HepG2 (cell line): ENCODE data around the gene RBM8A. TPM values are rescaled to one million over a fixed set of nuclear protein-coding genes. Genes with fewer than 3 reads are reported as not detected.
A peak's percentile ranks its signal among the peaks of the same experiment; 100 is the strongest.

ENCODE experiments used
- ADNP ChIP-seq: sonication (generic); formaldehyde crosslinking; IDR thresholded peaks from 2 replicates; pipeline ENCODE4 v1.4.0; 2020; ENCODE audit warnings: missing genetic modification reagents
- CENPT ChIP-seq: sonication (generic); formaldehyde crosslinking; IDR thresholded peaks from 2 replicates; pipeline ENCODE4 v1.8.0; 2022; ENCODE audit warnings: low read depth, mild to moderate bottlenecking, moderate library complexity, missing genetic modification reagents
- CSRNP1 ChIP-seq: sonication (generic); formaldehyde crosslinking; IDR thresholded peaks from 2 replicates; pipeline ENCODE4 v1.8.1; 2023; ENCODE audit warnings: mild to moderate bottlenecking, missing genetic modification reagents
- ELF3 ChIP-seq: IDR thresholded peaks from 2 replicates; pipeline ENCODE4 v1.6.1; 2016; ENCODE audit warnings: missing genetic modification reagents, missing compliant biosample characterization
- IRF2 ChIP-seq: IDR thresholded peaks from 2 replicates; pipeline ENCODE4 v1.6.1; 2018; ENCODE audit warnings: missing genetic modification reagents, missing compliant biosample characterization
- JUNB ChIP-seq: sonication (generic); formaldehyde crosslinking; IDR thresholded peaks from 2 replicates; pipeline ENCODE4 v1.8.0; 2022; ENCODE audit warnings: missing genetic modification reagents, mild to moderate bottlenecking, borderline replicate concordance
- KLF6 ChIP-seq: IDR thresholded peaks from 2 replicates; pipeline ENCODE4 v1.8.0; 2016; ENCODE audit warnings: missing biosample characterization, missing genetic modification reagents
- LCORL ChIP-seq, 2 experiments: fragments of 450-650 bp in 1 of 2; sonication (generic) in 1 of 2; formaldehyde crosslinking in 1 of 2; IDR thresholded peaks; 2 replicates each; pipeline versions ENCODE4 v1.5.0 to v1.6.1; 2017 to 2020; ENCODE audit warnings: antibody characterized with exemption in 1 of 2, missing genetic modification reagents in 1 of 2
- NR3C1 ChIP-seq: sonication (generic); formaldehyde crosslinking; IDR thresholded peaks from 2 replicates; pipeline ENCODE4 v1.4.0; 2020; ENCODE audit warnings: missing genetic modification reagents
- PHF20 ChIP-seq: sonication (generic); formaldehyde crosslinking; IDR thresholded peaks from 2 replicates; pipeline ENCODE4 v1.5.0; 2020; ENCODE audit warnings: mild to moderate bottlenecking, missing genetic modification reagents
- PTBP1 ChIP-seq: fragments of 200-400 bp; formaldehyde crosslinking; IDR thresholded peaks from 2 replicates; pipeline ENCODE4 v1.6.1; 2018; ENCODE audit warnings: low read length, low read depth; ENCODE audit not compliant: poor library complexity, severe bottlenecking
- TBP ChIP-seq: sonication (generic); formaldehyde crosslinking; IDR thresholded peaks from 2 replicates; pipeline ENCODE4 v1.5.0; 2020; ENCODE audit warnings: missing genetic modification reagents
- ZFP36L1 ChIP-seq: sonication (generic); formaldehyde crosslinking; IDR thresholded peaks from 2 replicates; pipeline ENCODE4 v1.8.0; 2022; ENCODE audit warnings: mild to moderate bottlenecking, missing genetic modification reagents, moderate library complexity
- ZFP90 ChIP-seq: sonication (generic); formaldehyde crosslinking; IDR thresholded peaks from 2 replicates; pipeline ENCODE4 v1.8.0; 2022; ENCODE audit warnings: missing genetic modification reagents, mild to moderate bottlenecking, inconsistent platforms, borderline replicate concordance
- ZFX ChIP-seq: sonication (generic); formaldehyde crosslinking; IDR thresholded peaks from 2 replicates; pipeline ENCODE4 v1.4.0; 2020; ENCODE audit warnings: mild to moderate bottlenecking, low read depth, missing genetic modification reagents, moderate library complexity
- ZNF350 ChIP-seq: sonication (generic); formaldehyde crosslinking; IDR thresholded peaks from 2 replicates; pipeline ENCODE4 v1.4.0; 2020; ENCODE audit warnings: mild to moderate bottlenecking, low read depth, missing genetic modification reagents, borderline replicate concordance
- ZNF460 ChIP-seq: sonication (generic); formaldehyde crosslinking; IDR thresholded peaks from 2 replicates; pipeline ENCODE4 v1.5.1; 2020; ENCODE audit warnings: missing genetic modification reagents, mild to moderate bottlenecking, borderline replicate concordance
- polyA plus RNA-seq, 8 experiments: library from polyadenylated mRNA; depleted of rRNA in 3 of 8; stranded (reverse) in 7 of 8; unstranded in 1 of 8; fragments of >200 nt; fragmentation: Illumina TruSeq in 4 of 8; extraction: Trizol in 4 of 8; gene quantifications; 2 replicates each; pipeline versions ENCODE4 v1.2.1 to v1.2.3, GENCODE V29; 2011 to 2016; ENCODE audit warnings: low read depth in 4 of 8, missing spikeins in 1 of 8, mixed read lengths in 1 of 8; ENCODE audit not compliant: insufficient read depth in 1 of 8
- total RNA-seq, 5 experiments: library from RNA; depleted of rRNA; stranded (reverse); fragments of >200 nt; fragmentation: Illumina TruSeq; extraction: Trizol; gene quantifications; 2 replicates each; pipeline ENCODE4 v1.2.3, GENCODE V29; 2016; ENCODE audit warnings: low read depth in 1 of 5
- TF ChIP-seq, protein P1 (sequence below), 2 experiments: sonication (generic) in 1 of 2; formaldehyde crosslinking in 1 of 2; IDR thresholded peaks; 2 replicates each; pipeline versions ENCODE4 v1.4.0 to v1.6.1; 2016 to 2020; ENCODE audit warnings: borderline replicate concordance in 1 of 2, low read depth in 1 of 2, mild to moderate bottlenecking in 1 of 2, missing genetic modification reagents in 1 of 2
- TF ChIP-seq, protein P2 (sequence below): IDR thresholded peaks from 2 replicates; pipeline ENCODE4 v1.4.0; 2020; ENCODE audit warnings: mild to moderate bottlenecking, missing genetic modification reagents

Gene RBM8A
- total and polyA plus RNA-seq, 2 of the 13 experiments (the other 11 are each of a cell fraction or from before 2014, with no cell fraction given), result 106 to 162 TPM

GRCh38 chr1:145964328-145965118 lies 37.2 kb upstream of the RBM8A start, which contains the start of the genes ANKRD34A and POLR3GL (continued):
- TF ChIP-seq, protein P1, sequence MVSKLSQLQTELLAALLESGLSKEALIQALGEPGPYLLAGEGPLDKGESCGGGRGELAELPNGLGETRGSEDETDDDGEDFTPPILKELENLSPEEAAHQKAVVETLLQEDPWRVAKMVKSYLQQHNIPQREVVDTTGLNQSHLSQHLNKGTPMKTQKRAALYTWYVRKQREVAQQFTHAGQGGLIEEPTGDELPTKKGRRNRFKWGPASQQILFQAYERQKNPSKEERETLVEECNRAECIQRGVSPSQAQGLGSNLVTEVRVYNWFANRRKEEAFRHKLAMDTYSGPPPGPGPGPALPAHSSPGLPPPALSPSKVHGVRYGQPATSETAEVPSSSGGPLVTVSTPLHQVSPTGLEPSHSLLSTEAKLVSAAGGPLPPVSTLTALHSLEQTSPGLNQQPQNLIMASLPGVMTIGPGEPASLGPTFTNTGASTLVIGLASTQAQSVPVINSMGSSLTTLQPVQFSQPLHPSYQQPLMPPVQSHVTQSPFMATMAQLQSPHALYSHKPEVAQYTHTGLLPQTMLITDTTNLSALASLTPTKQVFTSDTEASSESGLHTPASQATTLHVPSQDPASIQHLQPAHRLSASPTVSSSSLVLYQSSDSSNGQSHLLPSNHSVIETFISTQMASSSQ (IDR thresholded peaks at IDR 0.05; ENCODE audit: low read depth), result no peak
- TF ChIP-seq, protein P1 (CRISPR knock-in tag; IDR thresholded peaks at IDR 0.05; ENCODE audit: borderline replicate concordance), result no peak
- peak; percentile 32; the same call in 1 of the 2 replicates for TF ChIP-seq IRF2 (CRISPR knock-in tag)
- TF ChIP-seq CENPT (CRISPR knock-in tag), result no peak
- peak; percentile 75 for TF ChIP-seq PHF20 (CRISPR knock-in tag)
- TF ChIP-seq ZFP90 (CRISPR knock-in tag), result 0 out of 2 replicates have a peak, but pooled peaks have one; percentile 62
- TF ChIP-seq ZFX, result peak; percentile 80
- TF ChIP-seq, protein P2, sequence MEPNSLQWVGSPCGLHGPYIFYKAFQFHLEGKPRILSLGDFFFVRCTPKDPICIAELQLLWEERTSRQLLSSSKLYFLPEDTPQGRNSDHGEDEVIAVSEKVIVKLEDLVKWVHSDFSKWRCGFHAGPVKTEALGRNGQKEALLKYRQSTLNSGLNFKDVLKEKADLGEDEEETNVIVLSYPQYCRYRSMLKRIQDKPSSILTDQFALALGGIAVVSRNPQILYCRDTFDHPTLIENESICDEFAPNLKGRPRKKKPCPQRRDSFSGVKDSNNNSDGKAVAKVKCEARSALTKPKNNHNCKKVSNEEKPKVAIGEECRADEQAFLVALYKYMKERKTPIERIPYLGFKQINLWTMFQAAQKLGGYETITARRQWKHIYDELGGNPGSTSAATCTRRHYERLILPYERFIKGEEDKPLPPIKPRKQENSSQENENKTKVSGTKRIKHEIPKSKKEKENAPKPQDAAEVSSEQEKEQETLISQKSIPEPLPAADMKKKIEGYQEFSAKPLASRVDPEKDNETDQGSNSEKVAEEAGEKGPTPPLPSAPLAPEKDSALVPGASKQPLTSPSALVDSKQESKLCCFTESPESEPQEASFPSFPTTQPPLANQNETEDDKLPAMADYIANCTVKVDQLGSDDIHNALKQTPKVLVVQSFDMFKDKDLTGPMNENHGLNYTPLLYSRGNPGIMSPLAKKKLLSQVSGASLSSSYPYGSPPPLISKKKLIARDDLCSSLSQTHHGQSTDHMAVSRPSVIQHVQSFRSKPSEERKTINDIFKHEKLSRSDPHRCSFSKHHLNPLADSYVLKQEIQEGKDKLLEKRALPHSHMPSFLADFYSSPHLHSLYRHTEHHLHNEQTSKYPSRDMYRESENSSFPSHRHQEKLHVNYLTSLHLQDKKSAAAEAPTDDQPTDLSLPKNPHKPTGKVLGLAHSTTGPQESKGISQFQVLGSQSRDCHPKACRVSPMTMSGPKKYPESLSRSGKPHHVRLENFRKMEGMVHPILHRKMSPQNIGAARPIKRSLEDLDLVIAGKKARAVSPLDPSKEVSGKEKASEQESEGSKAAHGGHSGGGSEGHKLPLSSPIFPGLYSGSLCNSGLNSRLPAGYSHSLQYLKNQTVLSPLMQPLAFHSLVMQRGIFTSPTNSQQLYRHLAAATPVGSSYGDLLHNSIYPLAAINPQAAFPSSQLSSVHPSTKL (CRISPR knock-in tag), result 0 out of 2 replicates have a peak, but pooled peaks have one; percentile 7
- TF ChIP-seq JUNB (CRISPR knock-in tag), result no peak
- TF ChIP-seq KLF6 (CRISPR knock-in tag), result no peak
- TF ChIP-seq PTBP1, result no peak
- TF ChIP-seq NR3C1 (CRISPR knock-in tag), result no peak
- no peak for TF ChIP-seq ZNF460 (CRISPR knock-in tag)
- TF ChIP-seq ADNP, result no peak
- TF ChIP-seq TBP, result no peak
- TF ChIP-seq ZFP36L1 (CRISPR knock-in tag), result no peak; the same call in 1 of the 2 replicates
- no peak; the same call in 1 of the 2 replicates for TF ChIP-seq CSRNP1 (CRISPR knock-in tag)
- no peak for TF ChIP-seq LCORL (IDR thresholded peaks at IDR 0.05)
- TF ChIP-seq LCORL (CRISPR knock-in tag; IDR thresholded peaks at IDR 0.05), result no peak; the same call in 1 of the 2 replicates
- TF ChIP-seq ZNF350 (CRISPR knock-in tag), result peak; percentile 61; the same call in 1 of the 2 replicates
- peak; percentile 79 for TF ChIP-seq ELF3 (CRISPR knock-in tag)
